Astrocyte of the spinal cord (primary cell): ENCODE results near the gene EPHB2.
A peak's percentile ranks its signal among the peaks of the same experiment; 100 is the strongest.

Source experiments
- DNase-seq: peaks from one replicate; pipeline ENCODE4 v3.0.0; 2011; ENCODE audit warnings: low read depth, low spot score
- H3K4me3 ChIP-seq: 2 replicates; pipeline ENCODE4 v1.5.1; 2011; ENCODE audit warnings: low read depth, mild to moderate bottlenecking, low read length, moderate library complexity
- CTCF ChIP-seq: IDR thresholded peaks from 2 replicates; pipeline ENCODE4 v1.5.1; 2012; ENCODE audit warnings: low read depth, mild to moderate bottlenecking, low read length, inconsistent platforms
- in situ Hi-C: cut with HindIII; loops from 2 replicates; pipeline ENCODE4 v1.10.0; 2017; ENCODE audit warnings: low sequenced_read_pairs

Gene EPHB2

GRCh38 chr1:22747021-22747734 is 36.5 kb downstream of the EPHB2 start:
- in situ Hi-C loops: no loop called here
- DNase-seq: peak; percentile 93
- no peak overlapping the region for H3K4me3 ChIP-seq
- TF ChIP-seq CTCF: no peak

GRCh38 chr1:22747735-22748073 is 37.1 kb downstream of the EPHB2 start:
- no peak overlapping the region for H3K4me3 ChIP-seq
- DNase-seq: no peak
- in situ Hi-C loops: no loop called here
- TF ChIP-seq CTCF: no peak

GRCh38 chr1:22749503-22749902 is 38.9 kb downstream of the EPHB2 start:
- in situ Hi-C loops: no loop called here
- no peak for TF ChIP-seq CTCF
- DNase-seq: no peak
- H3K4me3 ChIP-seq: no peak overlapping the region

- TF ChIP-seq CTCF: no peak
- H3K4me3 ChIP-seq: no peak overlapping the region
- DNase-seq: peak; percentile 89
- in situ Hi-C loops: no loop called here
Measured at GRCh38 chr1:22749919-22750684, 39.5 kb downstream of the EPHB2 start.

- in situ Hi-C loops: no loop called here
- no peak for TF ChIP-seq CTCF
- no peak for DNase-seq
- no peak overlapping the region for H3K4me3 ChIP-seq
Measured at GRCh38 chr1:22750685-22751051, 40.0 kb downstream of the EPHB2 start.

GRCh38 chr1:22751124-22751531 is 40.5 kb downstream of the EPHB2 start:
- TF ChIP-seq CTCF: no peak
- in situ Hi-C loops: no loop called here
- no peak for DNase-seq
- no peak overlapping the region for H3K4me3 ChIP-seq
